GM18505 (cell line): ENCODE data around the gene DENND2A.
"Not testable (repeated sequence)": the region's sequence is repeated elsewhere in the genome, so short reads cannot be mapped to it uniquely, and the experiment has no call there.

Experiments used
- ATAC-seq: cut with Tn5 transposase; IDR thresholded peaks from one replicate; pipeline ENCODE4 v1.9.1; 2021; ENCODE audit not compliant: unreplicated experiment
- POLR2A ChIP-seq: IDR thresholded peaks from 4 replicates; pipeline ENCODE4 v1.6.1; 2011; ENCODE audit warnings: borderline replicate concordance; ENCODE audit not compliant: insufficient read depth, insufficient read length; ENCODE audit errors: extremely low read depth

DENND2A gene

DNA sequence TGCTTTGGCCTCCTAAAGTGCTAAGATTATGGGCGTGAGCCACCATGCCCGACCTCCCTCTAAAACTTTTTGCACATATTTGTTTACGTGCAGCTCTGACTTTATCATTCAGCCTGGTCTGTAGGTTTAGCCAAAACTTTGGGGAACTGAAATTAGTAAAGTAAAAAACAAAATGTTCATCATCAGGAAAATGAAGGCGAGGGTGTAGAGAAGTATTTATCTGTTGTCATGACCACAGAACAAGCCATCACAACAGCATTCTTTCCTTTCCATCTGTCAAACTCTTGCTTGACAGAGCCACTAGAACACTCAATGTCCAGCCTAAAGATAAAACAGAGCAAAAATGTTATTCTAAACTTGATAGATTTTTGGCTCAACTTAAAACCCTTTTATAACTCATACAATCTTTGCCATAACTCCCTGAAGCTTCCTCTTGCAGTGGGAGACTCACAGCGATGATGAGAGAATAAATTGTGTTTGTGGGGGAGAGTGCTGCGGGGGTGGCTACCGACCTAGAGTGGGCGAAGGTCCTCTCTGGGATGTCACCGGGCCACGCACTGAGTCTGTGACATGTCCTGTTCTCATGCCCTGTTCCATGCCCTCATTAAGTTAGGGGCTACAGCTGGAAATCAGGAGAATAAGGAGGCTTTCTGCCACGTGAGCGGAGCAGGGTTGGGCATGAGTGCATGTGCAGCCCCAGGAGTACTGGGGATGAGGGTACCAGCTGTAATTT, 102.7 kb downstream of the DENND2A start:
- ATAC-seq = no peak

DNA sequence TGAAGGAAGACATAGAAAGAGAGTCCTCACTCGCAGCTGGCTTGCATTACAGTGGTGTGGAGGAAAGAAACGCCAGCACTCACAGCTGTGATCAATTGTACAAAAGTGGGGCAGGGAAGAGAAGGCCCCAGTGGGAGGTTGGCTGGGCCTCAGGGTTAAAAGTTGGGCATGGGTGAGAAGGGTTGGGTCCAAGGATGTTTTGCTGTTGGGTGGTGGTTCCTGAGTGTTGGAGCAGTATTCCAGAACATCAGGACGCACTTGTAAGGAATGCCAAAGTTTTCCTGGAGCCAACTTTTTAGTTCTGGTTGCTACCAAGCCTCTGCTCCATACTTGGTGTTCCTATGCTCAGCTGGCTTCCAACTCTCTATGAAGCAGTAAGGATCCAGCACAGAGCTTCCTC, 105.9 kb downstream of the DENND2A start:
- ATAC-seq = no peak
- TF ChIP-seq POLR2A = no peak

More for the DNA sequence above, 102.7 kb downstream of the DENND2A start:
- no peak for TF ChIP-seq POLR2A

DNA sequence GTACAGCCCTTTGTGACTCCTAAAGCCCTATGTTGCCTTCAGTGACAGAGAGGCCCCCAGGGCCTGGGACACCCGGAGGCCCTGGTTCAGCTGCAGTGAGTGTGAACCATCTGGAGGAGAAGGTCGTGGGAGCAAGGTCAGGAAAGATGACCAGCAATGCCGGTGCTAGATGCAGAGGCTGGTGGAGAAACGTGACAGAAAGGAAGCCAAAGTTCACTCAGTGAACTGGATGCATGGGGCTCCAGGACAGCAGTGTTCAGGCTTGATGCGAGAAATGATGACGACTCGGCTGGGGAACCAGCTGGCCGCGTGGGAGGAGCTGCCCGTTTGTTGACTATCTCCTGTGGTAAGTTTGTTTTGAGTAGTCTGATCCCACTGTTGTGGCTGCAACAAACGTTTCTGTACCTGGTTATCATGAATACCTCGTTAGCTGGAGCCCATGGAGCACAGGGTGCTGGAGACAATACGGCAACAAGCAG, 107.2 kb downstream of the DENND2A start:
- TF ChIP-seq POLR2A = no peak

GRCh38 chr7:140529428-140529827, 111.2 kb downstream of the DENND2A start:
- not testable (repeated sequence) for ATAC-seq

More for the DNA sequence above, 107.2 kb downstream of the DENND2A start:
- ATAC-seq = no peak

- ATAC-seq = no peak
- TF ChIP-seq POLR2A = no peak
Measured at GRCh38 chr7:140526787-140527664, 113.6 kb downstream of the DENND2A start.

DNA sequence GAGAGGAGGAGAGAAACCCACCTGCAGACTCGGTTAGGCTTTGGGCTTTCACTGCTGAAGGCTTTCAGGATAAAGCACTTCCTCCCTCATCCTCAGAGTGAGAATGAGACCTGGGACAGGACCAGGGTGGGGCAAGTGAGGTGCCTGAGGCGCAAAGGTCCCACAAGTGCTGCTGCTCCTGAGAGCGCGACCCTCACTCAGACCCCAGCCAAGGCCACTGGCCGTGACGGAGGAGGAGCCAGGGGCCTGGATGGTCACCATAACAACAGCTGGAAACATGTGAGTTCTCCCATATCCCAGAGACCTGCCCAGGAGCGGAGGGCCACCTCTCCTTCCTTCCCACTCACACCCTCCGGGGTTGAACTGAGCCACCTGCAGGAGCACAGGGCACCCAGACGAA, 114.4 kb downstream of the DENND2A start:
- no peak for ATAC-seq
- no peak for TF ChIP-seq POLR2A

DNA sequence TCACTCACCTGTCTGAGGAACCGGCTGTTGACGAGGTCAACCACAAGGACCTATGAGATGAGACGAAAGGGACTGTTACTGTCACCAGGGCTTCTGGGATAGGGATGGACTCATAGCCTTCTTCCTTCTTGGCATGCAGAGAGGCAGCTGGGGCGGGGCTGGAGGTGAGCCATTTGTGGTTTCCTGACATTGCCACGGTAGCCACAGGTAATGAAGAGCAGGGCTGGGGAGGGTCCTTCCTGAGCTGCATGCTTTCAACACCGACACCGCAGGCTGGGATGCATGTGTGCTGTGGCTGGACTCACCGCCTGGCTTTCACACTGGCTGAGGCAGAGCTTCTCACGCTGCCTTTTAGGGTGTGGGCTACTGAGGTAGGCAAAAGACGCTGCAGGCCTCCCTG, 114.9 kb downstream of the DENND2A start:
- no peak for TF ChIP-seq POLR2A
- no peak for ATAC-seq

DNA sequence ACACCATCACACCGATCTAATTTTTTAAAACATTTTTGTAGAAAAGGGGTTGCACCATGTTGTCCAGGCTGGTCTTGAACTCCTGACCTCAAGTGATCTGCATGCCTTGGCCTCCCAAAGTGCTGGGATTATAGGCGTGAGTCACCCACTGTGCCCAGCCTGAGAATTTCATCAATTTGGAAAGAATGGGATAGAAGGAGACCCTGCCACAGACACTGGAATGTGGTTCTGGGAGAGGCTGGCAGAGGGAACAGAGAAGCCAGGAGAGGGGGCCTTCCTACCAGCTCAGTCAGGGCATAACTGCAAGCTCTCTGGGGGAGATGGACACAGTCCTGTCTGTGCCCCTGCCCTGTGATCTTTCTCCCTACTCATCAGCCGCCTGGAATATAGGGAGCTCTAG, 119.2 kb downstream of the DENND2A start:
- no peak for TF ChIP-seq POLR2A
- ATAC-seq = no peak

DNA sequence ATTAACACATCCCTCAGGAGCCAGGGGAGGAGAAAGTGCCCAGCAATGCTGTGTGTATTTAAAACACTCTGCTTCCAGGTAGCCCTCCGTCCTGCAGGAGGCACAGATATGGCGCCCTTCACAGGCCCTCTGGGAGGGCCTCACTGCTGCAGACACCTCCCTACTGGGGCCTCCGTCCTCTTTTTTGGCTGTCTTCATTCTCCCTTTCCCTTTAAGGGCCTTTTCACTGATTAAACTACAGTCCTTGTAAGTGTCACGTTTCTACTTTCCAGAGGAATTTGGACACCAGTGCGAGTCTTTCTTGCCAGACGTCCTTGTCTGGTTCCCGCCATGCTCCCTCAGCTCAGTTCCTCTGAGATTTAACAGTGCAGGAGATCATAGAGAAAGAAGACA, 121.6 kb downstream of the DENND2A start:
- no peak for ATAC-seq
- TF ChIP-seq POLR2A = no peak

DNA sequence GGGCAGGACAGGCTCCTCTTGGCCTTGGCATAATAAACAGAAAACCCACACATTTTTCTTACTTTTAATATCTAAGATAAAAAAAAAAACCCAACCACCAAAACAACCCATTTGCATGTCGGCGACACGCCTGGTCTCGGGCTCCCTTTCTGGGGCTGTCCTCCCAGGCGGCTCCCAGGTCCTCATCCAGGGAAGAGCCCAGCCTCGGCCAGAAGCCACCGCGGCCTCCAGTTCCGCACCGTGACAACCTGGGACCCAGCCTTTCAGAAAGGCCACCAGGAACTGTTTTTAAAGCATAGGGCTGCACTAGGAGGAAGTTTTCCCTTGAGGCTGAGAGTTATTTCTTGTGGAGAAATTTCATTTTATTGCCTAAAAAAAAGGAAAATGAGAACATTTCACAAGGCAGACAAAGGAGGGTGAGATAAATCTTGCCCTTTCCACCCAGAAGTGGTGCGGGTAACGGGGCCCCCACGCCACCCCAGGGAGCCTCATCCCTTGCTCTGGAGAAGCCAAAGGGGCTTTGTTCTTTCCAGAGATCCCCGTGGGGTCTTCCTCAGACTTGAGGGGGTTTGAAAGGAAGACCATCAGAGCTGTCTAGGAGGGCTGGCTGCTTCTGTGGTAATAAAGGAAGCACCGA, 122.1 kb downstream of the DENND2A start:
- no peak for ATAC-seq

GRCh38 chr7:140517546-140518369, 122.9 kb downstream of the DENND2A start:
- no peak for ATAC-seq

More for the DNA sequence above, 122.1 kb downstream of the DENND2A start:
- no peak for TF ChIP-seq POLR2A

DNA sequence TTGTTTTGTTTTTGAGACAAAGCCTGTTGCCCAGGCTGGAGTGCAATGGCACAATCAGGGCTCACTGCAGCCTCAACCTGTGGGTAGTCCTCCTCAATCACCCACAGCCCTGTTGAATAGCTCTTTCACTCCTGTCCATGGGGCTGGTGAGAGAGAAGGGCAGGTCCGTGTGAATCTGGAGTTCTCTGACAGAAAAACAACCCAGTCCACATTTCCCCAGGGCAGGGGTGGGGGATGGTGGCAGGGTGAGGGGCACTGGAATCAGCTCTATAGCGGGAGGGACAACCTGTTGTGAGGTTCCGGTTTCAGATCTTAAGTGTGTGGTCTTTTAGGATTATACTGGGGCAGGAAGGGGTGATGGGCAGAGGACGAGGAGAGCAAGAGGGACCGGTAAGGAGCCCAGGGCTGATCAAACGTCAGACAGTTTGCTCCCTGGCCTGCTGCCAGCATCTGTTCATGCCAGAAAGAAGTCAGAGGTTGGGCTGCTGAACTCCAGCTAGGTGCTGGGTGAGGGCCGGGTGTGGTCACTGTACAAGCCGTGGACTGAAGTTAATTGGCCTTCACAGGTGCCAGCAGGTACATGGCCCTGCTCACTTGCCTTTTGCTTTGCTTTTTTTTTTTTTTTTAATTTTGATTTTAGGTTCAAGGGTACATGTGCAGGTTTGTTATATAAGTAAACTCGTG, 128.2 kb downstream of the DENND2A start:
- TF ChIP-seq POLR2A = no peak
- ATAC-seq = no peak

More at GRCh38 chr7:140517546-140518369, 122.9 kb downstream of the DENND2A start:
- TF ChIP-seq POLR2A = no peak

GRCh38 chr7:140509789-140510188, 130.8 kb downstream of the DENND2A start:
- ATAC-seq = no peak
- no peak for TF ChIP-seq POLR2A

- ATAC-seq = not testable (repeated sequence)
Measured at GRCh38 chr7:140507556-140507955, 133.1 kb downstream of the DENND2A start.
